NCI-H2196 treated with DMSO at 0.1 percent for 48 hours (cell line): ENCODE data around the gene APBB2.

Experiments used
- DNase-seq: peaks from one replicate; lab custom pipeline; 2025; ENCODE audit not compliant: unreplicated experiment; lab: John Stamatoyannopoulos, UW

APBB2 gene

DNA sequence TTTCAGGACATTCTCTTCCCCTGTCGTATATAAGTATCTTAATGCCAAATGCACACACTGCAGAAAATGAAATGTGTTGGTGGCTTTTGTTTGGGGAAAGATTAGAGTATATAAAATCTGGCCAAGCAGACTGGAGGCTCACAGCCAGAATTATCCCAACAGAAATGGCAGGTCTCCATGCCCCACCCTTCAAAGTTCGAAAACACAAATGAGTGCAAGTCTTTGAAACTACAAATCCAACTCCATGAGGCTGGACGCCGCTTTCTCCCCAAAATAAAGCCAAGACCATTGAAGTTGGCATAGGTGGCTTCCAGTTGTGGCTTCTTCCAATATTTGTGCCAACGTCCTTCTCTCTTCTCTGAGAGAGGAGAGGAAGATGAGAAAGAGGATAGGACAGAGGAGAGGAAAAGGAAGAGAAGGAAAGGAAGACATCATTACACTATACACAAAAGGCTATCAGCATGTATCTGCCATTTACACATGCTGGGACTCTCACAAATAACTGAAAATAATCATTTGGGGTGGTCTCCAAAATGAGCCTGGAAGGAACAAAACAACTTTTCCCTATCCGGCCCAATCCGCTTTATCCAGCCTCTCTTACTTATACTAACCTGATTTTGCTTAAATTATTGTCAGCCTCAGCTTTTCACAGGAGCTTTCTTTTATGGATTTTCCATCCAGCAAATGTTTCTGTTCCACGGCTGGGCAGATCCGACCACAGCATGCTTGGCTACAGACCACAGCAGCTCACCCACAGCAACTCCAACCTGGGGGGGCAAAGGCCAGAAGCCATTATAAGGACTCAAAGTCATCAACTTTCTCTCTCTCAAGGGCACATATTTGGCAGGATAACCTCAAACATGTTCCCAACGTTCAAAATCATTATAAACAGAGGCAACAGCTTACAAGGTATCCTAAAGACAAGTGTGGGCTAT is 71.7 kb downstream of the APBB2 start:
- DNase-seq = no peak

DNA sequence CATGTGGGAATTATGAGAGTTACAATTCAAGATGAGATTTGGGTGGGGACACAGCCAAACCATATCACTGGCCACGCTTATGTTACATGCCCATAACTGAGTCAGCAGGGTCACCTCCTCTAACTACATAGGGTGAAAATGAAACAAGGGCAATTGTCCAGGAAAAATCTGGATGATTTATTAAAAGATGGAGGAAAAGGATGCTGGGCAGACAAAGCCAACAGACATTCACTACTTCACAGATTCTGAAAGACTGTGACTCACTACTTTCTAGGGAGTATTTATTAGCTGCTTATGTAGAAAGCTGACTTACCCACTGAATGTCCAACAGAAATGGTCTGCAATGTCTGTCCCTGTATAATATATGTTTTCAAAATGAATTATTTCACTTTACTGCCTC is 72.4 kb downstream of the APBB2 start:
- DNase-seq = no peak

DNA sequence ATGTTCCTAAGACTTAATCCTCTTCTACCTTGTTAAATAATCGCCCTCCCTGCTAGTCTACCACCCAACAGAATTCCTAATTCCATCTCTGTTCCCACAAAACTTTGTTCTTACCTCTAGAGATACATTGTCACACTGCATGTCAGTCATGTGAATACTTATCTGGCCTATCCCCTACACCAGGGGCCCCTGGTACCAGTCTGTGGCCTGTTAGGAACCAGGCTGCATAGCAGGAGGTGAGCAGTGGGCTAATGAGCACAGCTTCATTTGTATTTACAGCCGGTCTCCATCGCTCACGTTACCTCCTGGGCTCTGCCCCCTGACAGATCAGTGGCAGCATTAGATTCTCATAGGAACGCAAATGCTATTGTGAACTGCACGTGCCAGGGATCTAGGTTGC is 73.9 kb downstream of the APBB2 start:
- no peak for DNase-seq

DNA sequence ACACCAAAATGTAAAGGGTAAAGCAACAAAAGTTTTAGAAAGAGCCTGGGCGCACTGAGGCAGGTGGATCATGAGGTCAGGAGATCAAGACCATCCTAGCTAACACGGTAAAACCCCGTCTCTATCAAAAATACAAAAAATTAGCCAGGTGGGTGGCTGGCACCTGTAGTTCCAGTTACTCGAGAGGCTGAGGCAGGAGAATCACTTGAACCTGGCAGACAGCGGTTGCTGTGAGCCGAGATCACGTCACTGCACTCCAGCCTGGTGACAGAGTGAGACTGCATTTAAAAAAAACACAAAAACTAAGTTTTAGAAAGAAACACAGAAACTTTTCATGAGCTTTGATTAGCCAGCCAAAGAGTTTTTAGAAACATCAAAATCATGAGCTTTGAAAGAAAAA is 76.5 kb downstream of the APBB2 start:
- DNase-seq = no peak

DNA sequence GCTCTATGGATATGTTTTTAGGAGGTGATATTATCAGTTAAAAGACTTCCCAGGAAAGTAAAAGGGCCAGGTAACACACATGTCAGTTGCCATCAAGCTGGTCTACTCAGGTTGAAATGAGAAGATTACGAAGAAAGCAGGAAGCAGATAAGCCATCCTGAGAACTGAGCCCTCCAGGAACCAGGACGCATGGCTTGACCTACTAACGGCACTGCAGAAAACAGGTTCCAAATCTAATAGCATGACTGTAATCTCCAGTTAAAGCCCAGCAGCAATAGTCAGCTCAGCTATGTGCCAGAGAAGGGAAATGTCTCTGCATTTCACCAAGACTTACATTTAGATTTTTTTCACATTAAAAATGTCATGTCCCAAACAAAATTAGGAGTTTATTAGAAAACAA is 77.9 kb downstream of the APBB2 start:
- no peak for DNase-seq

DNA sequence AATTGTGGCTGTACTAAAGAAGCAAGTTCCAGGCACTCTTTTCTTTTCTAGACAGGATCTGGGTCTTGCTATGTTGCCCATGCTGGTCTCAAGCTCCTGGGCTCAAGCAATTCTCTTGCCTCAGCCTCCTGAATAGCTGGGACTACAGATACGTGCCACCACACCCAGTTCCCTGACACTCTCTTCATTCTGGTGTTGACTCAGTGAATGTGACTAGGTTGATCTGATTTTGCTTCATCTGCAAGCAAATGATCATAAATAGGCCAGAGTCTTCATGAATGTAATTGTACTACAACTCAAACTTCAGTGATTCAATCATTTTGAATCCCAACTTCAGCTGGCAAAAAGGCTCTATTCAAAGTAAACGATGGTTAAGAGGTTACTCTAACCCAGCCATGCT is 78.5 kb downstream of the APBB2 start:
- no peak for DNase-seq

DNA sequence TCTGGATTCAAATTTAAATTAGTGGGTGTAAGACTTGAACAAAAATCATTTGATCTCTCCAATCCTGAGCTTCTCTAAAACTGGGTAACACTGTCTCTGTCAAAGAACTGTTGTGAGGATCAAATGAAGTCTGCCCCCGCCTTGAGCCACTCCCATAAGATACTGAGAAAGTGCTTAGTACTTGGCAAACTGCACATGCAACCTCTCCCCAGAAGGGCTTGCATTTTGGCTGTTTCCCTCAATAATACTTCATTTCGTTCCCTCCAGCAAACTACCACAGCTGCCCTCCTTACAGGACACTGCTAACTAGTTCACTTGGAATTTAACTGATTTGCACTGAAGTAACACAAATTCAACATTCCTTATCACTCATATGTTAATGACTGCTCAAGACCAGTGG is 79.8 kb downstream of the APBB2 start:
- no peak for DNase-seq

DNA sequence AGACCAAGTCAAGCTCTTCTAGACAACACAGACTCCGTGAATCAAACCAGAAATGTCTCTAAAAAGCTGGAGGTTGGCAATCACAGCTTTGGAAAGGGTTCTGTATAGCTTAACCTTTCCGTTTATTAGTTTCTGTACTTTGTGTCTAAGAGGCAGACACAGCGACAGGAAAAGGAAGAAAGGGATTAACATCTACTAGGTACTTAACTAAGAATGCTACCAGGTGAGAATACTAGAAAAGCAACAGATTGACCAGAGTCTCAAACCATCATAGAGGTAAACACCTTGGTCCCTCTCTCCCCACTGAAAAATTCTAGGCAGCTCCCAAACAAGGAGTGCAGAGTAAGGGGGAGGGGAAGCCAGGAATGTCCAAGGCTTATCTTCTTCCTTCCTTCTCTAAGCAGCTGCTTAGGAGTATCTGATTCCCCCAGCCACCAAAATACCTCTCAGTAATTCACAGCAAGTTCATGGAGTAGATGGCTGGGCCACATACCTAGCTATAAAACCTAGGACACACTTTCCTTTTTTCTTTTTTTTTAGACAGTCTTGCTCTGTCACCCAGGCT is 80.8 kb downstream of the APBB2 start:
- DNase-seq = no peak

DNA sequence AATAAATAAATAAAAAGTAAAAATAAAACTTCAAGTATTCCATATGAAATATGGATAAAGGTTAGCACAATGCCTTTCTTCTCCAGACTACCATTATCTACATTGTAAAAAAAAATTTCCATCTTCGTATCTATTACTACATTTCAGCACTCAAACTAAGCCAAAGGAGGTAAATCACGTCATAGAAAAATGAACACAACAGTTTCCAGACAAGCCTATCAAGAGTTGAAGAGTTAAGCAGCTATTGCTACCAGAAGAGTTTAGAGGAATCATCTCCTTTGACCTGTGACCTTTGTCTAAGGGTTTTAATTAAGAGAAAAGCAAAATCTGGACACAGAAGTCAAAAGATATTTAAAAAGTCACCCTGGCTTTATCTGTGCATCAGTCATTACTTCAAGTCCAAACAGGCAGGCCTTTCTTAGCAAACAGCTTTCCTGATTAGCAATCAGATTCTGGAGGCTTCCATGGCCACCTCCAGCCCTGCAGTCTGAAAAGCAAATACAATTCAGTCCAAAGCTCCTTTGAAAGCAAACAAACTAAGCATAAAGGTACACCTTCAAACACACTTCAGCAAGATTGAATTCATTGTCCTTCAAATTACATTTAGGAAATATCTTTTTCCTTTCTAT is 82.2 kb downstream of the APBB2 start:
- DNase-seq = no peak

DNA sequence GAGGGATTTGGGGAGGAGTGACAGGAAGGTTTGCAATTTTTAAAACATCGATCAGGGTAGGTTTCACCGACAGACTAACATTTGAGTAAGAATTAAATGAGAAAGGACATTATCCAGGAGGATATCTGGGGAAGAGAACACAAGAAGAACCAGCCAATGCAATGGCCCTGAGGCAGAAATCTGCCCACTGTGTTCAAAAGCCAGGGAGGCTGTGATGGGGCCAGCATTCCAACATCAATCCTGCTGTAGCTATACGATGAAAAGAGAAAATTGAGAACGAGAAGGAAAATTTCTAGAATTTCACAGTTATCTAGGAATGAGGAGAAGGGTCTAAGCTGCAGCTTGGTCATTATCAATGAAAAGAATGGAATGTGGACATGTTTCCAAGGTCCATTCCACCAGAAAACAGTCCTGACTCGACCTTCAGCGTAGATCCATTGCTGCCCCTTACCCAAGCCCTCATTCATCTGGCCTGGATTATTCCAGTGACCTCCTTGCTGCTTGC is 84.4 kb downstream of the APBB2 start:
- DNase-seq = no peak

DNA sequence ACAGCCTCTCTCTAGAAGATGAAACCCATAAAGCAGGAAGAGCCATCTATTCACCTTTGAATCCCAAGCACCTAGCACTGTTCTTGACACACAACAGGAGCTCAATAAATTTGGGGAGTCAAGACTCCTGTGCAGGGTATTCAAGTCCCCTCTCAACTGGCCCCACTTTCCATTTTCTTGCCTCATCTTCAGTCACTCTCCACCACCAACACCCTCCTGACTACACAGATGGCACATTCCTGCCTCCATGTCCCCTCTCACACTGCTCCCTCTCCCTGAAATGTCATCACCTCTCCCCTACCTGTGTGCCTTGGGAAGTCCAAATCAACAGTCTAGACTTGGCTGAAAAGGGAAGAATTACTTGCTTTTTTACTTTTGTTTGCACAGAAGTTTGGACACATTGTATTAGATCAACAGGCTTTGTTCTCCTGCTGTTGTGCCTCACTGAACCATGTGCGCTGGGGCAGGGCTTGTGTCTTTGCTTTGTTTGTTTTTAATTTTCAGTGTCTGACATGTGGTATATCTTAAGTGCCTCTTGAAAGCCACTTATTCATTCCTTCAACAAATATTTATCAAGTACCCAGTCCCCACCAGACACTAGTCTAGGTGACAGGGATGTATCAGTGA is 85.1 kb downstream of the APBB2 start:
- no peak for DNase-seq

DNA sequence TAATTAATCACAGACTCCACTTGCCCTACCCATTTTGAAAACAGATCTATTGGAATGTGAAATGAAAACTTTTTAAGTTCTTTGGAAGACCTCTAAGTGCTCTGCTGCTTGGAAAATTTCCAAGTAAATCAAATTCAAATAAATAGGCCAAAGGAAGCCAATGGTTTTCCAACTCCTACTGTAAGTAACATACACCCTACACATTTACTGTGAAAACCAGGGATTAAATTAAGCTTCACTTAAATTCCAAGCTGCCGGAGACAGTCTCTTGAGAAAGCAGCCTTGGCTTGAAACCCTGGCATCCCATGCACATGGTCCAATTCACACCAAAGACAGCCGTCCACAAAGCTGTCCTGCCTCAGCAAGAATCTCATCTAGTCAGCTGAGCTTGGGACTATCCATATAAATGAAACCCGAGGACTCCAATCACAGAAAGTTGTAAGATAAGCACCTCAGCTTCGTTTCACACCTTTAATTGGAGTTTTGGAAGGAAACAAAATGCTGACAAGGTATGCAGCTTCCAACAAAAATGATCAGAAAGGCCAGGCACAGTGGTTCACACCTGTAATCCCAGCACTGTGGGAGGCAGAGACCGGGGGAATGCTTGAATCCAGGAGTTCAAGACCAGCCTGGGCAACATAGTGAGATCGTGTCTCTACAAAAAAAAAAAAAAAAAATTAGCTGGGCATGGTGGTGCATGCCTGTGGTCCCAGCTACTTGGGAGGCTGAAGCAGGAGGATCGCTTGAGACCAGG is 88.6 kb downstream of the APBB2 start:
- no peak for DNase-seq

DNA sequence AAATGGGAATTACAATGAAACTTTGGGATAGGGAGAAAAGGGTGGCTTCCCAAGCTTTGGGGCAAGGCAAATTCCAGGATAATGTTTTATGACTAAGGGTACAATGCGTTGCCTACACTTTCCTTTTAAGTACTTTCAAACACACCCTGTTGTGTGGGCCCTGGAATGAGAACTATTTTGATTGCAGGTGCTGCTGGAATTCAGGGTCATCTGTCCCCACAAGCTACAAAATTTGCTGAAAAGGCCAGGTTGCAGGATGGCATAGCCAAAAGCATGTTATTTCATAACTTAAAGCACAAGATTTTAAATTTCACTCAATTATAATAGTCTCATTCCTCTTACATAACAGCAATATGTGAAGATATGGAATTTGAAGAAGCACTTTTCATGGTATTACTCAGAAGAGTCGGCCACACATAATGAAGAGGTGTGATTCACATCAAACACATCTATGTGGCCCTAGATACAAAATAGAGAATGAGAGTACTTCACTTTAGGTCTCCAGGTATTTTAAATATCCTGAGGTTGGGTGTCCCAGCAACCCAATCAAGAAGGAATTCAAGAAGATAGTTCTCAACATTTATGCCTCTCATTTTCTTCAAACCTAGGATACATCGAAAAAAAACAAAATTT is 89.3 kb downstream of the APBB2 start:
- no peak for DNase-seq

DNA sequence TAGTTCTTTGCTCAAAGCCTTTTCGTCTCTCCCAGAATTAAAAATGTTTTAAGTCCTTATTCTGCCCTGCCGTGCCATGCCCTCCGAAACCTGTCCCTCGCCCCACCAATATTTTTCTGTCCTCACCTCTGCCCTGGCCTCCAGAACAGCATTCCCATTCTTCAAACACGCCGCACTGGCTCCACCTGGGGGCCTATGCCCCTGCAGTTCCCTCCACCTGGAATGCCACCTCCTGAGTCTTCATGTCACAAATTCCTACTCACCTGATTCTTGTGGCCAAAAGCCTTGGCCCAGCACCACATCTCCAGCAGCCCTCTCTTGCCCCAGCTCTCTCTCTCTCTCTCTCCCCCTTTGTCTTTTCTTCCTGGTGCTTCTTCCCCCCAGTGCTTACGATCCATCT is 91.6 kb downstream of the APBB2 start:
- no peak for DNase-seq

DNA sequence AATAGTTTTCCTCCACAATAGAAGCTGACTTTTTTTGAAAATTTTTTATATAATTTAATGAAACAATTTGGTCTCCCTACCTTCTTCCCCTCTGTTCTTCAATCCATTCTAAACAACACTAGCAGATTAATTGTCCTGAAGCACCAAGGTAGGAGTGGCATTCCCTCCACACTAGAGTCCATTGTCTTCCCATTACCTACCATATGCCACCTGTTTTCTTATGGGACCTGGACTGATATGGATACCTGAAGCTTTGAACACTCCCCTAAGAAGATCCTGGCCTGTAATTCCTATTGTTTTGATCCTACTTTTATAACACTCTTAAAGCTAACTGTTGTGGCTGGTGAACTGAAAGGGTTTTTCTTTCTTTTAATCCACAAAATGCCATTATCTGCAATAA is 92.0 kb downstream of the APBB2 start:
- no peak for DNase-seq

DNA sequence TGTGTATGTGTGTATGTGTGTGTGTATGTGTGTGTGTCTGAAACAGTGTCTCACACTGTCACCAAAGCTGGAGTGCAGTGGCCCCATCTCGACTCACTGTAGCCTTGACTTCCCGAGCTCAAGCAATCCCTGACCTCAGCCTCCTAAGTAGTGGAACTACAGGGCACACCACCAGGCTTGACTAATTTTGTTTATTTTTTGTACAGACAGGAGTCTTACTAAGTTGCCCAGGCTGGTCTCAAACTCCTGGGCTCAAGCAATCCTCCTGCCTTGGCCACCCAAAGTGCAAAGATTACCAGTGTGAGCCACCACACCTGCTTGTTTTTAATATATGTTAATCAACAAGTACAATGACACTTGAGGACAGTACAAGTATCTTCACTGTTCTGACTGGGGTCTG is 92.4 kb downstream of the APBB2 start:
- DNase-seq = no peak

DNA sequence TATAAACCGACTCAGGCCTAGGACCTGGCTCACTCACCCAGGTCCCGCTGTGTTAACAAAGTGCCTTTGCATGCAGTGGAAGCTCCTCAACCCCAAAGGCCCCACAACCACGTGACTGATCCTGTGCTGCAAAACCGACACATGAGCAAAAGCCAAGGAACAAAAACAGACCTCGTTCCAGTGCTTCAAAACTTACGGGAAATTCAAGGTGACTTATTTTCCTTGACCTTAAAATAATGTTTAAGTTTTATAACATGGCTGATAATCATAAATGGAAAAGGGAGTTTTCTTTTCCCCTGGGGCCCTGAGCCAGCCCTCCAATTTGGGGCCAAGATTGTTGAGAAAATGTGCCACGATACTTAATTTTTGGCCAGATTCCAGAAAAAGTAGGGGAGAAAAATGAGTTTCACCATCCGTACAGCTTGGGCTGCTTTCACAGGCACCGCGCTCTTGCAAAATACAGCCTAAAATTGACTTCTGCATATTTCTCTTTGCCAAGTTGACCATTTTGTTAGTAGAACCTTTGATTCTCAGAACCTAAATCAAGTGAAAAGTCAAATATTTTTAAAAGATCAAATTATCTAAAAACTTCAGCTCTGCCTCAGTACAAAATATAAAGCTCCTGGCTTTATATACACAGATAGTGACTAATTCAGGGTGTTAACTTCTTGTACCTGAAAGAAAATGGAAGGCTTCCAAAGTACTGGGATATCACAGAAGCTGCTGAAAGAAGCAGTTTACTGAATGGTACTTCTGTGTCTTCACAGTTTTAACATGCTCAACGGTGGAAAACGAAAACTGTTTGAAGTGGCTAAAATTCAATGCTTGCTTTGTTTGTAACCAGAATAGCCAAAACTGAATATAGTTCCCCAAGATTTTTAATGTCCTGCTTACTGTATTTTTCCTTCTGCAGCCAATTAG is 93.8 kb downstream of the APBB2 start:
- DNase-seq = no peak

DNA sequence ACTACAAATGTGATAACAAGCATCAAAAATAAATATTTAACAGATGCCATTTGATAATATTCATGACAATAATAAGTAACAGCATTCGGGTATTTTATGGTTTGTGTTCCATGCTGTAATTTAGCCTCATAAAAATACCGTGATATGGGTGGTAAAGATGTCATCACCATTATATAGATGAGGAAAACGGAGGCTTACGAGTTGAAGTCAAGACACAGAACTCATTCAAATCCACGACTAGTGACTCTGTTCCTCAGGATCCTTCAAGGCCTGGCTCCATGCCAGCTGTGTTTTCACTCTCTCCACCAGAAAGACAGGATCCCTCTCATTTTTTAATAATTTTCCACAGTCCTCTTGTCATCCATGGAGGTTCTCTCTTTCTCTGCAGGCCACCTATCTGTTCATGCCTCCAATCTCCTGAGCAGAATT is 94.5 kb downstream of the APBB2 start:
- no peak for DNase-seq

DNA sequence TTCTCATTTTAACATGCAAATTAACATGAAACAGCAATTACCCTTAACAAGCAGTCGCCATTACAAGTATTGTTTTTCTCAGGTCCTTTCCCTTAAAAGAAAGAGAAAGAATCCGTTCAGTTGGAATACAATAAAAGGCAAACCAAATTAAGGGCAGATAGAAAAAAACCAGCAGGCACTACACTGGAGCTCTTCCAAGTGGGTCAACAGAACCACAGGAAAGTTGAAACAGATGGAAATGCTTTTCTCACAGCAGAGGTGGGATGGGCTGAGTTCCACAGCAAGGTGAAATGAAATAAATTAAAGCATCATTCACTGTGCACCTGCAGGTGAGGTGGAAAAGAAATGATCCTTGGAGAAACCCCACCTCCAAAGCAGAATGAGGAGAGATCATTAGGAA is 102.6 kb downstream of the APBB2 start:
- no peak for DNase-seq
